Activated naive CD4-positive, alpha-beta T cell treated with Interleukin-2 at 50 U/mL for 16 hours (primary cell): ENCODE results near the gene ASAP2.

Experiments used
- DNase-seq: peaks from one replicate; pipeline ENCODE4 v3.0.0-alpha.2; 2020

ASAP2 gene

DNA sequence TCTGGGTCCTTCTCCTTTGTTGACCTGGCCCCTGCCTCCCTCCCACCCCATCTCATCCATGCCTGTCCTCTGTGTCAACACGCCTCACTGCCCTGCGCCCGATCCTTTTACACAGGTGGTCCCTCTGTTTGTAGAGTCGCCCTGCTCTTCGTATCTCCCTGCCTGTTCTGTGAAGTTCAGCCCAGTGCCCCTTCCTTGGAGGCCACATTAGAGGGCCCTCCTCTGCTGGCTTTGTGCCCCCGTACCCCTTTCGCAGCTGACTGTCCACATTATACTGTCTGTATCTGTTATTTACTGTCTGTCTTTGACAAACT, 25.5 kb downstream of the ASAP2 start:
- no peak for DNase-seq

- no peak for DNase-seq
Measured at GRCh38 chr2:9232886-9233285, 26.3 kb downstream of the ASAP2 start.

- no peak for DNase-seq
Measured at GRCh38 chr2:9234680-9235146, 28.1 kb downstream of the ASAP2 start.

DNA sequence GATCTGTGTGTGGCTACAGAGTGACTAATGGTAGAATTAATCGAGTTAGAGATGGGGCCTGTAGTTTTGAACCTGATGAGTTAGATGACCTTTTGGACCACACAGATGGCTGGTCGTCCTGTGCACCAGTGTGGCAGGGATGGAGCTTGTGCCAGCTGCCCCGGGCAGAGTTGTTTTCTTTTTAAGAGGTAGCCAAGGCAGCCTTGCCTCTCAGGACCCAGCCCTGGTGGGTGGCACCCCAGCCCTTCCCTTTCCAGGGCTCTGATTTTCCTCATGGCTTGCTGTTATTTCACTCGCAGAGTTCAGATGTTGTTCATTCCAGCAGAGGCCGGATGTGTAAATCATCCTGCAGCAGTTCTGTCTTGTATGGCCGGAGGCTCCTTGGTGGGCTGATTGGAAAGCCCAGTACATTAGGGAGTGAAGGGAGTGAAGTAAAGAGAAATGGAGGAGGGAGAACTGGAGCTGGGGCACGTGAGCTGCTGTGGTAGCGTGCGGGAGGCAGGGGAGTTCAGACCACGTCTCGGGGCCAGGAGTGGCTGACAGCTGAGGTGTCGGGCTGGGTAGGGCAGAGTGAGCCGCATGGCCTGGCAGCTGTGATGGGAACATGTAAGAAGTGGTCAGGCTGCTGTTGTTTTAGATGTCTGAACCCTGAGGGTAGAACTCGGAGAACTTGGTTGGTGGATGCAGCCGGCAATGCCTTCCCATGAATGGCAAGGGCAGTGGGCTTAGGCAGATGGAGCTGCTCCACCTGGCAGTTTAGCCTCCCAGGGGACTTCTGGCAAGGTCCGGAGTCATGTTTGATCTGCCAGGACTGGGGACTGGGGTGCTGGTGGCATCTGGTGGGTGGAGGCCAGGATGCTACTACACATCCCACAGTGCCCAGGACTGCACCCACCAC, 28.8 kb downstream of the ASAP2 start:
- DNase-seq: no peak

DNA sequence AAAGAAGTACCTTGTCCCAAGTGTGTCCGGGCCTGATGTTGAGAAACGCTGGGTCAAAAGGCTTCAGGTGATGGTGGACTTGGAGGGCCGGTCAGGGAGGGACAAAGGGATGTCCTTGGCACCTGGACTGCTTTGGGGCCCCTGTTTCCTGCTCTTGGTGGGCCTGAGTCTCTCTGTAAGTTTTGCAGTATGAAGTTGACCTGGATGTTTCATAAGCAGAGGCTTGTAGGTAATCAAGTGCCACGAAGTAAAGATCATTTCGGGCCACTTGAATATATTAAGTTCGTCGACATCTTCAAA, 29.4 kb downstream of the ASAP2 start:
- no peak for DNase-seq

DNA sequence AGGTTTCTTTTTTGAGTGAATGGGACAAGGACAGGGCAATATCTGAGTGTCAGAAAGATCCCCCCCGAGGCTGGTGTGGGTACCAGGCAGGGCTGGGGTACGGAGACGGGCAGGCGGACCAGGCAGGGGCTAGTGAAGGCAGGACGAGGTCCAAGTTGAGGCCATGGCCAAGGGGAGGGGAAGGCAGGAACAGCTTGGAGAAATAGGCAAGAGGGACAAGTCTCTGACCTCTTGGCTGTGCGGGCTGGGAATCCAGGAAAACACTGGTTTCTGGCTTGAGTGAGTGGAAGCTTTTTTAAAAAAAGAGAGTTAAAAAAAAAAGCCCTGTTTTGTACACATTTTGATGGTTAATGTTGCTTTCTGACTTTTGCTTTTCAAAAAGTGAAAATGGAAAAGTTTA, 30.3 kb downstream of the ASAP2 start:
- DNase-seq: no peak

DNA sequence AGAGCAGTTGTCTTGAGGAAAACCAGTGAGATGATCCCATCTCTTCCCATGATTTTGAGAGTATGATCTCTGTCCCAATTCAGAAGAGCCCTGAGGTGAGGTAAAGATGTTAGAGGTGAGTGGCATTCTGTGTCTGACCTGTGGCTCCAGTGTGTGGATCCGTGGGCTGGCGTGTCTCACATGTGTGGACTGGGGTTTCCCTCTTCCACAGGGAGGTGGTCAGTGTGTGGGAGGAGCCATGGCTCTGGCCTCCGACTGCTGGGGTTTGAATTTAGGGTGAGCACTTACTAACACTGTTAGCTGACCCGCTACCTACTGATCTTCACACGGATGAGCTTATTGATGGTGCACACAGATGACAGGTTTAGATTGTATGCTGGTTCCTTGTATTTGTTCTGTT, 31.2 kb downstream of the ASAP2 start:
- no peak for DNase-seq

DNA sequence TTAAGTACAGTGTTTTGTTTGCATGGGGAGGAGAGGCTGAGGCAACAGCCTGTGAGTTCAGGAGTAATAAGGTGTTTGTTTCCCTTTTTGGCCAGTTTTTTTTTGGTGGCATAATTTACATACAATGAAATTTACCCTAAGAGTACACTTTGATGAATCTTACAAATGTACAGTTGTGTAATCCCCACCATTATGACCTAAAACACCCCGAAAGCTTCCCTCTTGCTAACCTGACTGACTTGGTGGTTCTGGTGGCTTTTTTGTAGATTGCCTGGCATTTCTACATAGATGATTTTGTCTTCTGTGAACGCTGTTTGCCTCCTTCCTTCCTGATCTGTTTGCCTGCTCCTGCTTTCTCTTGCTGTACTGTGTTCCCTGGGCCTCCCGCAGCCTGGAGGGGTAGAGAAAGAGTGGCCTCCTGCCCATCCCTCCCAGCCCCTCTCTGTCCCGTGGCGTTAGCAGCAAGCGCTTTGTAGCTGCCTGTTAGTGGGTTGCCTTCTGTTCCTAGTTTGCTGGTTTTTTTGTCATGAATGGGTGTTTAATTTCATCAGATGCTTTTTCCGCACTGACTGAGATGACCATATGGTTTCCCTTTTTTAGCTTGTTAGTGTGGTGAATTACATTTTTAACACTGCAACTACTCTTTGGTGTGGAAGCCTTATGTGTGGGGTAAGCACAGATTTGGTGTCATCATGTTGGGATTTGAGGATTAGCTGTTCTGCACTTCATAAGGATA, 32.1 kb downstream of the ASAP2 start:
- no peak for DNase-seq

GRCh38 chr2:9239616-9240015, 33.0 kb downstream of the ASAP2 start:
- no peak for DNase-seq

DNA sequence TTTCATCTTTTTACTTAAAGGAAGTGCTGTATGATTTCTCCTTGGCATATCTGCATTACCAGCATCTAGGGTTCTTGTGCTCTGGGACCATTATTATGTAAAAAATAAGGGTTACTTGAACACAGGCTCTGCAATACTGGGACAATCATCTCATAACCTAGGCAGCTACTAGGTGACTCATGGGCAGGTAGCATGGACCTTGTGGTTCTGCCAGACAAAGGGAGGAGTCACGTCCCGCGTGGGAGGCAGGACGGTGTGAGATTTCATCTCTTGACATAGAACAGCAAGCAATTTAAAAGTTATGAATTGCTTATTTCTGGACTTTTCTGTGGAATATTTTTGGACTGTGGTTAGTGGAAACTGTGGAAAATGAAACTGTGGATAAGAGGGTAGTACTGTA, 34.1 kb downstream of the ASAP2 start:
- DNase-seq: peak; percentile 21

DNA sequence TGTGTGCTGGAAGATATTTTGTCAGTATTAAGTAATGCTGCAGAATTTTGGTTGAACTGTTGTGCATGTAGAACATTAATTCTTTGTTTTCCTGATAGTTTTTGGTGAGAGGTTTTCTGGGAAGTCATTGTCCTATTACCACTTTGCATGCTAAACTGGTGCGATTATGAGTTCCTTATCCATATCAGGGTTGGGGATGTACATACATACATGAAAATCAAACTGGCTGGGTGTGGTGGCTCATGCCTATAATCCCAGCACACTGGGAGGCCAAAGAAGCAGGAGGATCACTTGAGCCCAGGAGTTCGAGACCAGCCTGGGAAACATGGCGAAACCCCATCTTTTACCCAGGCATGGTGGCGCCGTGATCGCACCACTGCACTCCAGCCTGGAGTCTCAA, 34.6 kb downstream of the ASAP2 start:
- no peak for DNase-seq

DNA sequence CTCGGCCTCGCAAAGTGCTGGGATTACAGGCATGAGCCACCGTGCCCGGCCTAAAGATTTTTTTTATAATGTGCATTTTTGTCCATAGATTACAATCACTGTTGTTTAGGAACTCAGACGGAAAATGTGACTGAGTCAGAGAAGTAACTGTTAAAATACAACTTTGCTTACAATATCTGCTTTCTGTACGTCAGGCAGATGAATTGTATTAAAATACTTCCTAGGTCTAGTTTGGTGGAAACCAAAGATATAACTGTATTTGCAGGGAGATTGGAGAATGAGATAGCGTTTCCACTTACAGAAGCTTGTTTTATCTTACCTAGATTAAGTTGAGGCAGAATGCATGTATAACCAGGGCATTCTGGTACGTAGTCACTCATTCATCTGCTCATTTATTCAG, 36.7 kb downstream of the ASAP2 start:
- no peak for DNase-seq

- no peak for DNase-seq
Measured at GRCh38 chr2:9244985-9245544, 38.5 kb downstream of the ASAP2 start.

GRCh38 chr2:9247177-9247576, 40.6 kb downstream of the ASAP2 start:
- DNase-seq: no peak

DNA sequence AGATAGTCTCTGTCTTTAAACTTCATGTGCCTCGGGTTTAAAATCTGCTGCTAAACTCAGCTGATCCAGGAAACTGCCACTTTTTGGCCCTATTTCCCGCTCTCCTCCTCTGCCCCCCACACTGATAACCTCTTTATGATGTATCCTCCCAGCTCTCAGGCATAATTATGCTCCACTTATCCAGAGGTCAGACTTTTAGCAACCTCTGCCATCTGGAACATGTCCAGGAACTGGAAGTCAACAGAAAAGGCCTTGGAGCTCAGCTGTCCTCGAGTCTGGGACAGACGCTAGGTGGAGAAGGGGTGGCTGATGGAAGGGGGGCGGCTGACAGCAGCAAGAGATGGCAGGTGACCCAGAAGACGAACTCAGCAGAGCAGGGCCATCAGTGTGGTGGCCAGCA, 41.2 kb downstream of the ASAP2 start:
- no peak for DNase-seq

- no peak for DNase-seq
Measured at GRCh38 chr2:9248363-9248762, 41.8 kb downstream of the ASAP2 start.

DNA sequence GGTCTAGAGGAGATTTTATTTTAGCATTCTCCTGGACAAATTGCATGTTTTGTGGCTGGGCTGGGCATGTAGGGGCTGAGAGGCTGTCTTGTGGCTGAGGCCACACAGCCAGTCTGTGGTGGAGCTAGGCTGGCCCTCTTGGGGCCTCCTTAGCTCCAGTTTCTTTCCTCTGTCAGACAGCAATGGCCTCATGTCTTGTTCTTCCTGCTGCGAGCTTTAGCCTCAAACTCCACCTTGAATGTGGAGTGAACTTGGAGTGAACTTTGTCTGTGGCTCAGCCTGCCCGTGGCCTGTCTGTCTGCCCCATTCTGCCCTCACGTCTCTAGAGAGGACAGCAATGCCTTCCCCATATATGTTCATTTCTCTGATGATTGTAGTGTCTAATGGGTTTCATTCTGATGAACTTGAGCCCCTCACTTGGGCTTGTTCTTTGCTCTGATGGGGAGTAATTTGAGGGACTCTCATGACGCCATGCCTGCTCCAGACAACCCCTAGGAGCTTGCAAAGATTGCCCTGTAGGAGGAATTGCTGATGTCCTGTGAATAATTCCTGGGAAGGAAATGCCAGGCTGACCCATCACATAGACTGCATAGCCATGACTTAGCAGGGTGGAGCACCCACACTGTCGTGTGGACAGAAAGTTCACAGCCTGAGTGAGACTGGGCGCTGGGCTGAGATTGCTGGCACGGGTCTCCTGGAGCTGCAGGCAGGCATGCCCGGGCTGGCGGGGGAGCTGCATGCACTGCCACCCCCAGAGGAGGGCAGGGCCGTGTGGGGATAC, 42.6 kb downstream of the ASAP2 start:
- no peak for DNase-seq

DNA sequence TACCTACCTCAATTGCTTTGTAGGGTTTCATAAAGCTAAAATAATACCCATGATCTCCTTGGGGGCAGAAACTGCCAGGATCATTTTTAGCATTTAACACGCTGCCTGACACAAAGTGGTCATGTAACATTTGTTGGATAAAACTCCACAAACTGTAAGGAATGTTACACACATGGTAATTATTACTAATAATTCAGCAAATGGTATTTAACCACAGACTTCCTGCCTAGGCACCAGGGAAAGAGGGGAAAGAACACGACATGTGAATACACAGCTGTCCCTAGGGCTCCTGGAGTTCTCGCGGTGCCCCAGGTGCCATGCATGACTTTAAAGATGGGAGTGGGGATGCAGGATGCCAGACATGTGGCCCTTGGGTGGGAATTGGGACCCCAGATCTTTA, 43.5 kb downstream of the ASAP2 start:
- no peak for DNase-seq

- no peak for DNase-seq
Measured at GRCh38 chr2:9250498-9251153, 44.0 kb downstream of the ASAP2 start.

DNA sequence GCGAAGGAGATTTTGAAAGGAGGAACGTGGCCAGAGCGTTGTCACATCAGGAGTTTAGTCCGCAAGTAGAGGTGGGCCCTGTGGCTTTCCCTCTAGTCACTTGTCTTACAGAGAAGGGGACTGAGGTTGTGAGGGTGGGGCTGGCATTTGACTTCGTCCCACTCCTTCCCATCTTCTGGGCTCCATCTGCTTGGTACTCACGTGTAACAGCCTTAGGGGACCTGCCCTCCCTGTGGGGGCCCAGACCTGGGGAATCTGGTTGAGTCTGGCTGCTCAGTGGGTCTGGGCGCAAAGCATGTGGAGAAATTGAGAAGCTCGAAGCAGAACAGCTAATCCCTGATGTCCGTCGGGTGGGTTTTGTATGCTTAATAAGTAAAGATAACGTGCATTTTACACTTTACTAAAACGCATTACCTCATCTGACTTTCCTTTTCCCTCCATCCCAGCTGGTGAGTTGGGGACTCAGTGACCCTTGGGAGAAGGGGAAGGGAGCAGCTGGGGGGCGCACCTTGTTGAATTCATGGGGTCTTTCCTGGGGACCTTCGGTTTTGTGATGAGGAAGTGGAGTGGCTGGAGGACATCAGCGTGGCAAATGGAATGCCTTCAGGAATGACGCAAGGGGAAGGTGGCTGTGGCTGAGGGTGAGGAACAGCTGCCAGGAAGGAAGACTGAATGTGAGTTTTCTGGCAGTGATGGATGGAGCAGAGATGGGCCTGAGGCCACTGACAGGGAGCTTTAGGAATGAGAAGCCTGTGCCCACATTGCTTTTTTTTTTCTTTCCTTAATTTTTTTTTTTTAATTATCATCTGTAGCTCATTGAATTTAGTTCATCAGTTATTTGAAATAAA, 44.8 kb downstream of the ASAP2 start:
- no peak for DNase-seq

- DNase-seq: no peak
Measured at GRCh38 chr2:9252002-9252357, 45.4 kb downstream of the ASAP2 start.

- DNase-seq: no peak
Measured at GRCh38 chr2:9255416-9255815, 48.8 kb downstream of the ASAP2 start.
